Subcutaneous adipose tissue (tissue), 4 donors: ENCODE measurements around the gene TMEM184C. TPM values are rescaled to one million over a fixed set of nuclear protein-coding genes. Genes with fewer than 3 reads are reported as not detected.

Experiments used
- CTCF ChIP-seq: fragments of 450-650 bp; IDR thresholded peaks from one replicate; pipeline ENCODE4 v1.5.1; 2016; ENCODE audit warnings: low read depth, mild to moderate bottlenecking, control low read depth, antibody characterized with exemption, moderate library complexity
- total RNA-seq, 4 donors: library from RNA; depleted of rRNA; stranded (reverse); fragments of >200 nt; gene quantifications; one replicate each; pipeline ENCODE4 v1.1.0, GENCODE V29; 2016

The TMEM184C gene
- total RNA-seq, 4 donors from 2014 or later = 14.5 to 35.0 (median 23.7) TPM

- TF ChIP-seq CTCF = no peak
Observed at GRCh38 chr4:147620315-147620714, 3.1 kb downstream of the TMEM184C start.

GRCh38 chr4:147625733-147626132 lies 8.5 kb downstream of the TMEM184C start:
- TF ChIP-seq CTCF = no peak

GRCh38 chr4:147626903-147627302 lies 9.7 kb downstream of the TMEM184C start:
- TF ChIP-seq CTCF = no peak

GRCh38 chr4:147628415-147628814 lies 11.2 kb downstream of the TMEM184C start:
- TF ChIP-seq CTCF = no peak

GRCh38 chr4:147629783-147630730 lies 12.9 kb downstream of the TMEM184C start:
- no peak for TF ChIP-seq CTCF

GRCh38 chr4:147633113-147633512 lies 15.9 kb downstream of the TMEM184C start:
- no peak for TF ChIP-seq CTCF

GRCh38 chr4:147633643-147634042 lies 16.4 kb downstream of the TMEM184C start:
- TF ChIP-seq CTCF = no peak
